Measurements from ENCODE around the gene VIT.
A peak's percentile ranks its signal among the peaks of the same experiment; 100 is the strongest.

VIT gene

GRCh38 chr2:36696533-36696932 is at the start of gene VIT:
Gene VIT, plus strand, starts transcription at chr2:36696707. Its CDS starts 19,664 bp downstream, at chr2:36716371.
- DNase-seq = no peak
- Histone ChIP-seq H3K9me2 (replicated peaks; ENCODE audit: insufficient read depth, low read length) (no peaks in the 10 kb centered on the region), H3K36me3 (replicated peaks; ENCODE audit: insufficient read depth, low read length) (no peaks in the 10 kb centered on the region), H3F3A (ENCODE audit: insufficient read depth, low read length) (no peaks in the 10 kb centered on the region), H3K4me2 (ENCODE audit: low read depth, low read length) (no peak within 1 kb of the TSS), H3K9ac (ENCODE audit: low read length) (no peak within 1 kb of the TSS), H3K4me3 (ENCODE audit: low read length) (no peak within 1 kb of the TSS), H3K79me2 (ENCODE audit: low read length) (no peaks in the 10 kb centered on the region), H3K27ac (ENCODE audit: low read length) (no peak within 1 kb of the TSS), H2AFZ (ENCODE audit: low read length) (no peak within 1 kb of the TSS), H3K27me3 (replicated peaks; ENCODE audit: insufficient read depth, low read length) (no peaks in the 10 kb centered on the region), H3K9me3 (replicated peaks; ENCODE audit: insufficient read depth, low read length) (no peaks in the 10 kb centered on the region), H3K4me1 (ENCODE audit: low read length) (no peaks in the 10 kb centered on the region), H4K20me1 (ENCODE audit: insufficient read depth, low read length) (no peaks in the 10 kb centered on the region)
- TF ChIP-seq EZH2 (optimal IDR thresholded peaks at IDR 0.05; ENCODE audit: low read depth, low read length) (no peak), CTCF (IDR thresholded peaks at IDR 0.05; ENCODE audit: low read length) (no peak), EZH2phosphoT487 (IDR thresholded peaks at IDR 0.05; ENCODE audit: low read length) (no peak)

- no peak overlapping the region for H3K9ac ChIP-seq (ENCODE audit: low read length)
- H3K4me3 ChIP-seq (ENCODE audit: low read length) = no peak overlapping the region
- H2AFZ ChIP-seq (ENCODE audit: low read length) = no peak overlapping the region
- peaks cover 6% of the 10 kb centered on the region; the same call in 1 of the 2 replicates for H3K4me1 ChIP-seq (ENCODE audit: low read length)
- H3K27me3 ChIP-seq (replicated peaks; ENCODE audit: insufficient read depth, low read length) = no peaks in the 10 kb centered on the region
- no peaks in the 10 kb centered on the region for H3F3A ChIP-seq (ENCODE audit: insufficient read depth, low read length)
- H3K4me2 ChIP-seq (ENCODE audit: low read depth, low read length) = no peak overlapping the region
- no peak for TF ChIP-seq CTCF (IDR thresholded peaks at IDR 0.05; ENCODE audit: low read length)
- TF ChIP-seq EZH2 (optimal IDR thresholded peaks at IDR 0.05; ENCODE audit: low read depth, low read length) = no peak
- TF ChIP-seq EZH2phosphoT487 (IDR thresholded peaks at IDR 0.05; ENCODE audit: low read length) = no peak
- DNase-seq = peak; percentile 48
- no peaks in the 10 kb centered on the region for H3K79me2 ChIP-seq (ENCODE audit: low read length)
- no peaks in the 10 kb centered on the region for H4K20me1 ChIP-seq (ENCODE audit: insufficient read depth, low read length)
- H3K36me3 ChIP-seq (replicated peaks; ENCODE audit: insufficient read depth, low read length) = no peaks in the 10 kb centered on the region
- H3K9me2 ChIP-seq (replicated peaks; ENCODE audit: insufficient read depth, low read length) = no peaks in the 10 kb centered on the region; the same call in 1 of the 2 replicates
- H3K27ac ChIP-seq (ENCODE audit: low read length) = no peak overlapping the region
- no peaks in the 10 kb centered on the region for H3K9me3 ChIP-seq (replicated peaks; ENCODE audit: insufficient read depth, low read length)
Observed at GRCh38 chr2:36650031-36650829, 46.3 kb upstream of the VIT start.

- Histone ChIP-seq H3K4me2 (ENCODE audit: low read depth, low read length) (no peak overlapping the region), H3K9me2 (replicated peaks; ENCODE audit: insufficient read depth, low read length) (no peaks in the 10 kb centered on the region; the same call in 1 of the 2 replicates), H3K27ac (ENCODE audit: low read length) (no peak overlapping the region), H3K36me3 (replicated peaks; ENCODE audit: insufficient read depth, low read length) (no peaks in the 10 kb centered on the region), H3K79me2 (ENCODE audit: low read length) (no peaks in the 10 kb centered on the region), H3K9me3 (replicated peaks; ENCODE audit: insufficient read depth, low read length) (no peaks in the 10 kb centered on the region), H3K27me3 (replicated peaks; ENCODE audit: insufficient read depth, low read length) (no peaks in the 10 kb centered on the region), H2AFZ (ENCODE audit: low read length) (no peak overlapping the region), H3F3A (ENCODE audit: insufficient read depth, low read length) (no peaks in the 10 kb centered on the region), H4K20me1 (ENCODE audit: insufficient read depth, low read length) (no peaks in the 10 kb centered on the region), H3K9ac (ENCODE audit: low read length) (no peak overlapping the region), H3K4me1 (ENCODE audit: low read length) (peaks cover 6% of the 10 kb centered on the region; the same call in 1 of the 2 replicates), H3K4me3 (ENCODE audit: low read length) (no peak overlapping the region)
- TF ChIP-seq EZH2 (optimal IDR thresholded peaks at IDR 0.05; ENCODE audit: low read depth, low read length) (no peak), CTCF (IDR thresholded peaks at IDR 0.05; ENCODE audit: low read length) (no peak), EZH2phosphoT487 (IDR thresholded peaks at IDR 0.05; ENCODE audit: low read length) (no peak)
- no peak for DNase-seq
Observed at GRCh38 chr2:36653155-36653554, 43.4 kb upstream of the VIT start.
